Neural cell (in vitro differentiated cells): ENCODE measurements around the gene ACOXL.

ENCODE experiments used
- CTCF ChIP-seq: fragments of 450-650 bp; IDR thresholded peaks from 2 replicates; pipeline ENCODE4 v1.5.1; 2014; ENCODE audit warnings: antibody characterized with exemption, mild to moderate bottlenecking, moderate library complexity; ENCODE audit not compliant: poor library complexity, severe bottlenecking
- EP300 ChIP-seq: fragments of 450-650 bp; conservative IDR thresholded peaks from 2 replicates; pipeline ENCODE4 v1.6.1; 2014; ENCODE audit warnings: antibody characterized with exemption, mild to moderate bottlenecking, moderate library complexity; ENCODE audit not compliant: poor library complexity, severe bottlenecking
- MXI1 ChIP-seq: fragments of 450-650 bp; conservative IDR thresholded peaks from 2 replicates; pipeline ENCODE4 v1.6.1; 2014; ENCODE audit warnings: antibody characterized with exemption, mild to moderate bottlenecking; ENCODE audit not compliant: poor library complexity, severe bottlenecking
- RAD21 ChIP-seq: fragments of 450-650 bp; conservative IDR thresholded peaks from 2 replicates; pipeline ENCODE4 v1.6.1; 2014; ENCODE audit warnings: antibody characterized with exemption, mild to moderate bottlenecking, moderate library complexity
- SMC3 ChIP-seq: fragments of 450-650 bp; conservative IDR thresholded peaks from 2 replicates; pipeline ENCODE4 v1.6.1; 2014; ENCODE audit warnings: antibody characterized with exemption, mild to moderate bottlenecking, moderate library complexity; ENCODE audit not compliant: poor library complexity

GRCh38 chr2:110940376-110940910 lies 208.1 kb downstream of the ACOXL start:
- TF ChIP-seq EP300: no peak
- no peak for TF ChIP-seq SMC3
- TF ChIP-seq MXI1: no peak
- TF ChIP-seq CTCF: no peak
- no peak for TF ChIP-seq RAD21
